ENCODE measurements around the gene NTSR2.

NTSR2 gene

GRCh38 chr2:11618708-11619062, 51.3 kb downstream of the NTSR2 start:
- no peak for DNase-seq

- DNase-seq: no peak
These were observed 51.8 kb downstream of the NTSR2 start for GRCh38 chr2:11617984-11618707.

GRCh38 chr2:11617527-11617926, 52.5 kb downstream of the NTSR2 start:
- DNase-seq: no peak

GRCh38 chr2:11616851-11617415, 53.1 kb downstream of the NTSR2 start:
- no peak for DNase-seq

GRCh38 chr2:11616097-11616687, 53.8 kb downstream of the NTSR2 start:
- no peak for DNase-seq

GRCh38 chr2:11615209-11615608, 54.8 kb downstream of the NTSR2 start:
- no peak for DNase-seq

- DNase-seq: no peak
These were observed 56.7 kb downstream of the NTSR2 start for GRCh38 chr2:11613297-11613696.

GRCh38 chr2:11612553-11613215, 57.3 kb downstream of the NTSR2 start:
- no peak for DNase-seq

GRCh38 chr2:11611251-11611650, 58.7 kb downstream of the NTSR2 start:
- no peak for DNase-seq

GRCh38 chr2:11610624-11611242, 59.3 kb downstream of the NTSR2 start:
- no peak for DNase-seq
